ENCODE data around the gene PLA2G15. TPM values are rescaled to one million over a fixed set of nuclear protein-coding genes. Genes with fewer than 3 reads are reported as not detected.
A peak's percentile ranks its signal among the peaks of the same experiment; 100 is the strongest.

The PLA2G15 gene
- total and polyA plus RNA-seq, 2 donors, result 12.7 to 14.1 TPM

DNA sequence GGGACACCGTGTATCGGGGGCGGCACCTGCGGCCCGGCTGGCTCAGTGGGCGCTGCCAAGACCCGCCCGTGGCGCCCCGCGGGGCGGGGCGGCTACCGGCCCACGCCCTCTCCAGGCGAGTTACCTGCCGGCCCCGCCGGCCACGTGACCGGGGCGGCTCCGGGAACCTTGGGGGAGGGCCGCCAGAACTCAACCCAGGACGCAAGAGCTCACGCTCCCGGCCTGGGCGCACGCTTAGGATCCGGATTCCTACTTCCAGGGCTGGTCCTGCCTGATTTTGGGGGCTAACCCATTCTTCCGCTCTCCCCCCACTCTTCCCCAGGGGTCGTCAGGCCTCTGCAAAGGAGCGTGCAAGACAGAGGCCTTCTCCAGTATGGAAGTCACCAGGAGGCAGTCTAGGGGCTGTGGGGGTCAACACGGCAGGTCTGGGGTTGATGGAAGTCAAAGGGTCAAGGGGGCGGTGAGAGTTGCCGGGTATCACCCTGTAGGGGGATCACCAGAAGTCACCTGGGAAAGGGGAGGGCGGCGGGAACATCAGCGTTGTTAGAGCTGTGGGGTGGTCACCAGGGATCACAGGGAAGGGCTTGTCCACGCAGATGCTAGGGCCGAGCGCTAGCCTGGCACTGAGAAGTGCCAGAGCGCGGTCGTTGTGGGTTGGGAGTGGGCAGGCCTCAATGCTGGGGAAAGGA lies 8.9 kb upstream of the PLA2G15 start:
- WGBS, result 16% methylated on average over 45 of the region's 45 CpGs
- peak overlapping the region; percentile 63 for H3K27ac ChIP-seq (ENCODE audit: low read depth)
- H3K36me3 ChIP-seq (ENCODE audit: insufficient read depth), result no peaks in the 10 kb centered on the region
- H3K4me3 ChIP-seq (ENCODE audit: low read depth, low read length), result peak overlapping the region; percentile 24
- no peak for DNase-seq (ENCODE audit: extremely low spot score)
- H3K4me1 ChIP-seq (ENCODE audit: insufficient read depth), result no peaks in the 10 kb centered on the region

DNA sequence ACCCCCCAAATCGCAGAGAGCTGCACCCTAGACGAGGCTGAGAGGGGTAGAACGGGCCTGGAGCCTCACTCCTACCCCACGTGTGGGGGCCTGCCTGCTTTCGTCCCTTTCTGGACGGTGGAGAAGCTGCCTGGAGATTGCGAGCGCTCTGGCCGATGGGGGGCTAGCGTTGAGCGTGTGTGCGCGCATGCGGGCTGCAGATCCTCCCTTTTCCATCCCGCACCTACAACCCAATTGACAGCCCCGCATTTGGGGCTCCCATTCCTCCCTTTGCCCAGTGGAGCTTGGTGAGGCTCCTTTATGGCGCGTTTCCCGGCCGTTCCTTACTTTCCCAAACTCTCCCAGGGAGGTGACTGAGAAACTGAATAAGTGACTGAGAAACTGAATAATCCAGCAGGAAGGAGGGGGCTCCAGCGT lies 8.3 kb upstream of the PLA2G15 start:
- peak overlapping the region; percentile 45 for H3K4me3 ChIP-seq (ENCODE audit: low read depth, low read length)
- 21% methylated on average over 21 of the region's 21 CpGs for whole genome bisulfite sequencing
- peak overlapping the region; percentile 63 for H3K27ac ChIP-seq (ENCODE audit: low read depth)
- no peaks in the 10 kb centered on the region for H3K4me1 ChIP-seq (ENCODE audit: insufficient read depth)
- H3K36me3 ChIP-seq (ENCODE audit: insufficient read depth), result no peaks in the 10 kb centered on the region
- no peak for DNase-seq (ENCODE audit: extremely low spot score)

DNA sequence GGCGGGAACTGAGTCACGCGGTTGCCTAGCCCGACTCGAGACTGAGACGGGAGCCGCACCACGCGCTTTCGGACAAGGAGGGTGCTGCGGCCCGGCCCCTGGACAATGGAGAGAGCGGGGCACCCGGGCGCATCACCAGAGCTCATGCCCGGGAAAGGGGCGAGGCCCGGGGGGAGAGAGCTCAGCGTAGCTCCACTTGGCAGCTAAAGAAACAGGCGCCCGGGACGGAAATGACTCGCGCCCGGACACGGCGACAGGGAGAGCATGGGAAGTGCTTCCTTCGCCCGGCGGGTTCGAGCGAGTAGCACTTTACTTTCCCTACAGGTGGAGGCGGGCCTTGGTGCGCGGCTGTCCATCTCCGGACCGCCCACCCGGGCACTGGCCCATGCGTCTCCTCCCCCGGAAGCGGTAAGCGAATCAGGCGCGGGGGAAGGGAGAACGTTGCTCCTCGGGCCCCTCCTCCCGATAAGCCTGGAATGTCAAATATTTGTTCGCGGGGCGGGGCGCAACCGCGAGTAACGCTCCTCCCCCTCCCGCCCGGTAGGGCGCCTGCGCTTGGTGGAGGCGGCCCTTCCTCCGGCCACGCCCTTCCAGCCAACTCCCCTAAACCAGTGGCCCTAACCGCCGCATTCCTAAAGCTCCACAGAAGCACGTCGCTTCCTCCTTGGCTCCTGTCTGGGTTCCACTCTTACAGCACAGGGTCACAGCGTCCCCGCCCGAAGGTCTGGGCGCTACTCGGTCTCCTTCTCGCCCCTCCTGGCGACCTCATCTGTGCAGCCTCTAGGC lies 7.7 kb upstream of the PLA2G15 start:
- Histone ChIP-seq H3K36me3 (ENCODE audit: insufficient read depth) (no peaks in the 10 kb centered on the region), H3K27ac (ENCODE audit: low read depth) (peak overlapping the region; percentile 28), H3K4me3 (ENCODE audit: low read depth, low read length) (peak overlapping the region; percentile 45), H3K4me1 (ENCODE audit: insufficient read depth) (no peaks in the 10 kb centered on the region)
- DNase-seq (ENCODE audit: extremely low spot score), result peak; percentile 96
- WGBS, result under 1% methylated on average over 72 of the region's 72 CpGs

DNA sequence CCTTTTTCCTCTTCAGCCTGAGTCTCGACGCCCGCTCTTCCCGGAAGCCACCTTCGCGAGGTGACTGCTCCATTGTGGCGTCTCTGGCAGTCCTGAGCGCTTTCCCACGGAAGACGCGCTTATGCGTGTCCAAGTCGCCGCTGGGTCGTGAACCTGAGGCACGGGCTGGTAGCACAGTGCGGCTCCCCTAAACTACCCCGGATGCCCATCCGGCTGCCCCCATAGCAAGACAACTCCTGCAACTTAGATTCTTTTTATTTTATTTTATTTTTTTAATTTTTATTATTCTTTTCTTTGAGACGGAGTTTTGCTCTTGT lies 7.2 kb upstream of the PLA2G15 start:
- 16% methylated on average over 20 of the region's 20 CpGs for WGBS
- Histone ChIP-seq H3K27ac (ENCODE audit: low read depth) (no peak overlapping the region), H3K4me1 (ENCODE audit: insufficient read depth) (no peaks in the 10 kb centered on the region), H3K4me3 (ENCODE audit: low read depth, low read length) (peak overlapping the region; percentile 16), H3K36me3 (ENCODE audit: insufficient read depth) (no peaks in the 10 kb centered on the region)
- DNase-seq (ENCODE audit: extremely low spot score), result no peak

DNA sequence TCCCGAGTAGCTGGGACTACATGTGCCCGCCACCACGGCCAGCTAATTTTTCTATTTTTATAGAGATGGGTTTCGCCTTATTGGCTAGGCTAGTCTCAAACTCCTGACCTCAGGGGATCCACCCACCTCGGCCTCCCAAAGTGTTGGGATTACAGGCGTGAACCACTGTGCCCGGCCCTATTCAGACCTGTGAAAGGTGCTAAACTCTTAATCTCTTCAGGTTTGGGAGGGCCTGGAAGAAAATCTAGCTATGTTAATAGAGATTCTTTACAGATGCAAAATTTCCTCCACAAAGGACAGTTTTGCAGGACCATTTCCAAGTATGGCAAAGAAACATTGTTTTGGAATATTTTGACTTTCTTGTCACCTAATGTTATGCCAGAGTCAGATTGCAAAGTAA lies 3.1 kb upstream of the PLA2G15 start:
- Histone ChIP-seq H3K4me1 (ENCODE audit: insufficient read depth) (no peaks in the 10 kb centered on the region), H3K4me3 (ENCODE audit: low read depth, low read length) (no peak overlapping the region), H3K36me3 (ENCODE audit: insufficient read depth) (no peaks in the 10 kb centered on the region), H3K27ac (ENCODE audit: low read depth) (no peak overlapping the region)
- 84% methylated on average over 7 of the region's 7 CpGs for WGBS
- DNase-seq (ENCODE audit: extremely low spot score), result no peak

DNA sequence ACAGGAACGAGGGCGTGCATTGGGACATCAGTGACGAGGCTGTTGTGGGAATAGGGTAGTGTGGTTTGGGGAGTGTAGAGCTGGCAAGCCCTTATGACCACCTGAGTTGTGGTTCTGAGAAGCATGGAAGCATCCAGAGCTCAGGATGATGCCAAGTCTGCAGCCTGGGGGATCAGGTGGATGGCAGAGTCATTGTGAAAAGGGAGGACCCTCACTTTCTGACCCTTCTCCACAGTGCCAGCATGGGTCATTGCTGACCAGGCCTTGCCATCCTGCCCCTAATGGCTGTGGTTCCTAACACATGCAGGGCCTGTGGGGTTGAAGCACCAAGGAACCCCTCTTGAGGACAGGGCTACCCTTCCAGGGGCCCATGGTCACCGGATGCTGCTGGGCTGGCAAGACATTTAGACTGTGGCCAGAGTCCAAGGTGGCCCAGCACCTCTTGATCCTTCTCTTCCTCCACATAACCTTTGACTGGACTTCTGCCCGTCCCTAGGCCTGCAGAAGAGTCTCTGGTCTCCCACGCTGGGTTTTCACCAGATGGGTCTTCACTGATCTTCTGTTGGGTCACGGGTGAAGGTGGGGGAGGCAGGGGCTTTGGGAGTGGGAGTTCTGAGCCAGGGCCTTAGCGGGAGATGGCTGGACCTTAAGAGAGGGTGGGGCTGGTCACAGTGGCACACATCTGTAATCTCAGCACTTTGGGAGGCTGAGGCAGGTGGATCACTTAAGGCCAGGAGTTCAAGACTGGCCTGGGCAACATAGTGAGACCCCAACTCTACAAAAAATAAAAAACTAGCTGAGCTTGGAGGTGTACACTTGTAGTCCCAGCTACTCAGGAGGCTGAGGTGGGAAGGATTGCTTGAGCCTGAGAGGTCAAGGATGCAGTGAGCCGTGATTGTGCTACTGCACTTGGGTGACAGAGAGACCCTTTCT lies 2.0 kb upstream of the PLA2G15 start:
- H3K36me3 ChIP-seq (ENCODE audit: insufficient read depth), result no peaks in the 10 kb centered on the region
- DNase-seq (ENCODE audit: extremely low spot score), result no peak
- no peak overlapping the region for H3K4me3 ChIP-seq (ENCODE audit: low read depth, low read length)
- WGBS, result 85% methylated on average over 9 of the region's 9 CpGs
- no peak overlapping the region for H3K27ac ChIP-seq (ENCODE audit: low read depth)
- no peaks in the 10 kb centered on the region for H3K4me1 ChIP-seq (ENCODE audit: insufficient read depth)

DNA sequence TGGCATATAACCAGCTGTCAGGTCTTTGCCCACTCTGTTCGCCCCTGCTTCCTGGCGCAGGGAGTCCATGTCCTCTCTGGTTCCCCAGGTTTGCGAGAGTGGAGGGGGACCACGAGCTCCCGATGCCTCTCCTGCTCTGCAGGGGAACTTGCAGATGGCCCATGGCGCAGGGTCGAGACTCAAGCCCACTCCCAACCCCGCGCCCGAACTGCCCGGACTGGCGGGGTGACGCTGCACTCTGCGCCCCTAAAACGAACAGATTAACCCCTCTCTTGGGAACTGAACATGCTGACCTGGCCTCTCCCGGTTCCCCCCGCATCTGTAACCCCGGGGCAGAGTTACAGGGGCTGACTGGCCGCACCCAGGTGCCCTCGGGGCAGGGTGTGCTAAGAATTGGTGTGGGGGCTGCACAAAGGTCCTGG lies 681 bp upstream of the PLA2G15 start:
- Histone ChIP-seq H3K36me3 (ENCODE audit: insufficient read depth) (no peaks in the 10 kb centered on the region), H3K4me3 (ENCODE audit: low read depth, low read length) (peak overlapping the region; percentile 81), H3K27ac (ENCODE audit: low read depth) (no peak overlapping the region), H3K4me1 (ENCODE audit: insufficient read depth) (no peaks in the 10 kb centered on the region)
- DNase-seq (ENCODE audit: extremely low spot score), result no peak
- 6% methylated on average over 20 of the region's 20 CpGs for WGBS

DNA sequence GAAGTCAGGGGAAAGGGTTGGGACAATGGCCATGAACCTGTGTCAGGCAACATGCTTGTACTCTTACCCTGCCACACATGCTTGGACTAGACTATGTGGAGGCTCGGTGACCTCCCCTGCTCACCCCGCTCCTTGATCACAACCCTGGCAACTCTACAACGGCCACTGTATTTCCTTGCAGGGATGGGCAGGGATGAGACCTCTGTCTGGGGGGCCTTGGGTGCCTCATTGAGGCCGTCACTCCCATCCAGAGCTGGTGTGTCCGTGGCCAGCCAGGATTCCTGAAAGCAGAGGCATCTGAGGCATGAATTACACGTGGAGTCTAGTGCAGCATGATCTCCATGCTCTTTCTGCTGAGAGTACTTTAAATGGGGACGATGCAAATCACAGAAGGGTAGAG lies 948 bp downstream of the PLA2G15 start:
- H3K36me3 ChIP-seq (ENCODE audit: insufficient read depth), result no peaks in the 10 kb centered on the region
- peak overlapping the region; percentile 81 for H3K4me3 ChIP-seq (ENCODE audit: low read depth, low read length)
- no peak overlapping the region for H3K27ac ChIP-seq (ENCODE audit: low read depth)
- no peaks in the 10 kb centered on the region for H3K4me1 ChIP-seq (ENCODE audit: insufficient read depth)
- 87% methylated on average over 7 of the region's 7 CpGs for WGBS
- no peak for DNase-seq (ENCODE audit: extremely low spot score)

DNA sequence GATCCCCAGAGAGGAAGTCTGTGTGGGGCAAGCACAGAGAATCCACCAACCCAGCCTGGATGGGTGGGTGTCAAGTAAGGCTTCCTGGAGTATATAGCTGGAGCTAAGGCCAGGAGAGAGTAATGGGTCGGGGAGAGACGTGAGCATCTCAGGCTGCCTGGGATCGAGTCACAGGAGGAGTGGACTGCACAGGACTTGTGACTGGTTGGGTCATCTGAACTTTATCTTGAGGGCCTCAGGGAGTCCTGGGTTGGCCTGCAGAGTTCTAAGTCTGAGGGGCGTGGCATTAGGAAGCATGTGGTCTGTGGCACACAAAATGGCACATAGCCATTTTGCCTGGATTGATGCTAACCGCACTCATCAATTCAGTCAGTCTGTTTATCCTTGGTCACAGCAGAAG lies 1.5 kb downstream of the PLA2G15 start:
- Histone ChIP-seq H3K4me1 (ENCODE audit: insufficient read depth) (no peaks in the 10 kb centered on the region), H3K4me3 (ENCODE audit: low read depth, low read length) (no peak overlapping the region), H3K27ac (ENCODE audit: low read depth) (no peak overlapping the region), H3K36me3 (ENCODE audit: insufficient read depth) (no peaks in the 10 kb centered on the region)
- no peak for DNase-seq (ENCODE audit: extremely low spot score)
- 82% methylated on average over 5 of the region's 5 CpGs for WGBS

DNA sequence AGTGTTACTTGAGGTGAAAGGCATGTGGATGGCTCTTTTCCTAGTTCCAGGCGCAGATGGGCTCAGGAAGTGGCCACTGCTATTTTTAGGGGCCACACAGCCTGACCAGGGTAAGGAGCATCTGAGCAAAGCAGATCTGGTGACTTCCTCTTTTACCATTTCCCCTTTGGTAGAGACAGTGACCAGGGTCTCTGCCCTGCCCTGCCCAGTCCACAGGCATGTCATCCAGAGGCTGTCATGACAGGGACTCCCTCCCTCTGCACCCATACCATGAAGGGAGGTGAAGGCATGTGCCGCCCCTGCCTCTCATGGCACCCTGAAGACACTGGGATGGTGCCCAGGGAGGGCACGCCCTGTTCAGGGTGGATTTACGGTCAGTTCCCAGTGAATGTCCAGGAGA lies 2.2 kb downstream of the PLA2G15 start:
- Histone ChIP-seq H3K4me3 (ENCODE audit: low read depth, low read length) (no peak overlapping the region), H3K36me3 (ENCODE audit: insufficient read depth) (no peaks in the 10 kb centered on the region), H3K4me1 (ENCODE audit: insufficient read depth) (no peaks in the 10 kb centered on the region), H3K27ac (ENCODE audit: low read depth) (no peak overlapping the region)
- no peak for DNase-seq (ENCODE audit: extremely low spot score)
- WGBS, result 88% methylated on average over 4 of the region's 4 CpGs

DNA sequence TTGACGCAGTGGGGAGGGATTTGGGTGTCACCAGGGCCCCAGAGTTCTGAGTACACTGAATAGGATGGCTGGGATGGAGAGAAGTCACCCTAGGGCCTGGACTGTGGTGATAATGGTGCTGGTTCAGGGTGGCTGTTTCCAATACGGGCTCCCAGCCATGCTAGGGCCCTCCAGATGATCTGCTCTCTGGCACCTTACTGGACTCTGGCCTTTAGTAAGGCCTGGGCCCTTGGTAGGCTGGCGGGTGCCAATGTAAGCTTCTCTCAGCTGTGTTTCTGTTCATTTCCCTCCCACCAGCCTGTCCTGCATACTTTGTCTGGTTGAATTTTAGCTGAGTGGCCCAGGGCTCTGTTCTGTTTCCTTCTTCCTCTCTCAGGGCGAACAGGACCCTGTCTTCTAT lies 2.8 kb downstream of the PLA2G15 start:
- DNase-seq (ENCODE audit: extremely low spot score), result no peak
- H3K36me3 ChIP-seq (ENCODE audit: insufficient read depth), result no peaks in the 10 kb centered on the region
- H3K4me3 ChIP-seq (ENCODE audit: low read depth, low read length), result no peak overlapping the region
- WGBS, result 94% methylated on average over 4 of the region's 4 CpGs
- H3K4me1 ChIP-seq (ENCODE audit: insufficient read depth), result no peaks in the 10 kb centered on the region
- H3K27ac ChIP-seq (ENCODE audit: low read depth), result no peak overlapping the region

DNA sequence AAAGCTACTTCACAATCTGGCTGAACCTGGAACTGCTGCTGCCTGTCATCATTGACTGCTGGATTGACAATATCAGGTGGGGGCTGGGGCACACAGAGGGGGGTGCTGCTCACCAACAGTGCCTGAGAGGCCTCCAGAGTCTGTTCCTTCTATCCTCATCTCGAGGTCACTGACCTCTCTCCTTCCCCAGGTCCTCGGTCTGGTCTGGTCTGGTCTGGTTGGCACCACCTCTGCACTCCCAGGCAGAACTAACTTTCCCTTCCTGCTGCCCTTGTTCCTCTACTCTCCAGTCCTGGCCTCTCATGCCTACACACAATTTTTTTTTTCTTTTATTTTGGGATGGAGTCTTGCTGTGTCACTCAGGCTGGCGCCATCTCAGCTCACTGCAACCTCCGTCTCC lies 4.2 kb downstream of the PLA2G15 start:
- no peaks in the 10 kb centered on the region for H3K36me3 ChIP-seq (ENCODE audit: insufficient read depth)
- no peak for DNase-seq (ENCODE audit: extremely low spot score)
- 92% methylated on average over 4 of the region's 4 CpGs for WGBS
- H3K4me3 ChIP-seq (ENCODE audit: low read depth, low read length), result no peak overlapping the region
- H3K4me1 ChIP-seq (ENCODE audit: insufficient read depth), result no peaks in the 10 kb centered on the region
- no peak overlapping the region for H3K27ac ChIP-seq (ENCODE audit: low read depth)

DNA sequence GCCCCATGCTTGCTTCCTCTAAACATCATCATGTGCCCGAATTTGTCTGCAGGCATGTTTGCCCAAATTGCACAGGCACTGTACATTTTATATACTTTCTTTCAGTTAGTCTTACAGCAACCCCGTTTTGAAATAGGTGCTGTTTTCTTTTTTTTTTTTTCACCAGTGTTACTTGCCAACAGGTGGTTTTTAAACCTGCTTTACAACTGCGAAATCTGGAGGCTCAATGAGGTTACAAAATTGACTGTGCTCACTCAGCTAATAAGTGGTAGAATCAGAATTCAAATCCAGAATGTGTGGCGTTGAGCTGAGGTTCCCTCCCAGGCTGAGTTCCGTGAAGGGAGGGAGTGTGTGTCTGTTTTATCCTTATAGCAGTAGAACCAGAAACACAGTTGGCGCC lies 5.8 kb downstream of the PLA2G15 start:
- no peak overlapping the region for H3K27ac ChIP-seq (ENCODE audit: low read depth)
- no peak for DNase-seq (ENCODE audit: extremely low spot score)
- no peaks in the 10 kb centered on the region for H3K4me1 ChIP-seq (ENCODE audit: insufficient read depth)
- peaks cover 2% of the 10 kb centered on the region for H3K36me3 ChIP-seq (ENCODE audit: insufficient read depth)
- H3K4me3 ChIP-seq (ENCODE audit: low read depth, low read length), result no peak overlapping the region
- 93% methylated on average over 6 of the region's 6 CpGs for WGBS

Data from urinary bladder (tissue), 4 donors.